ENCODE measurements around the gene UBP1. TPM values are rescaled to one million over a fixed set of nuclear protein-coding genes. Genes with fewer than 3 reads are reported as not detected.
"Not testable (repeated sequence)": the region's sequence is repeated elsewhere in the genome, so short reads cannot be mapped to it uniquely, and the experiment has no call there.

The UBP1 gene
- total and polyA plus RNA-seq, 4 donors: 23.1 to 95.2 (median 45.9) TPM

GRCh38 chr3:33461097-33461496 is 20.9 kb upstream of the UBP1 start:
- no peak for DNase-seq
- 97 to 98% methylated on average over 2 of the region's 2 CpGs for WGBS, 2 donors
- Histone ChIP-seq H3K36me3 (ENCODE audit: control insufficient read depth in 4 of 4, insufficient read depth in 4 of 4, low read length in 4 of 4) (no peaks in the 10 kb centered on the region), H3K4me3 (no peak overlapping the region), H3K9me3 (ENCODE audit: control insufficient read depth in 4 of 4, insufficient read depth in 3 of 4, low read length in 3 of 4) (peaks cover 0 to 6% (median 0%) of the 10 kb centered on the region in 4 donors), H3K27ac (ENCODE audit: low read depth in 1 of 2, low read length in 1 of 2) (no peak overlapping the region), H3K9ac (ENCODE audit: insufficient read depth in 1 of 2, low read length in 2 of 2) (no peak overlapping the region), H3K4me1 (ENCODE audit: control insufficient read depth in 5 of 5, insufficient read depth in 5 of 5, low read length in 5 of 5) (no peaks in the 10 kb centered on the region), H3K27me3 (ENCODE audit: control insufficient read depth in 3 of 3, insufficient read depth in 3 of 3, low read length in 2 of 3) (no peaks in the 10 kb centered on the region)
- no peak for ATAC-seq (ENCODE audit: insufficient read depth, low FRiP score)
- TF ChIP-seq CTCF (IDR thresholded peaks at IDR 0.05; ENCODE audit: control extremely low read depth, extremely low read depth): no peak

- H3K36me3 ChIP-seq (ENCODE audit: control insufficient read depth in 4 of 4, insufficient read depth in 4 of 4, low read length in 4 of 4); DNase-seq; H3K27ac ChIP-seq (ENCODE audit: low read depth in 1 of 2, low read length in 1 of 2); H3K27me3 ChIP-seq (ENCODE audit: control insufficient read depth in 3 of 3, insufficient read depth in 3 of 3, low read length in 2 of 3); H3K9me3 ChIP-seq (ENCODE audit: control insufficient read depth in 4 of 4, insufficient read depth in 3 of 4, low read length in 3 of 4); H3K9ac ChIP-seq (ENCODE audit: insufficient read depth in 1 of 2, low read length in 2 of 2); ATAC-seq (ENCODE audit: insufficient read depth, low FRiP score); H3K4me3 ChIP-seq; H3K4me1 ChIP-seq (ENCODE audit: control insufficient read depth in 5 of 5, insufficient read depth in 5 of 5, low read length in 5 of 5): not testable (repeated sequence)
- 97 to 98% methylated on average over 4 of the region's 4 CpGs for WGBS, 2 donors
These were observed 19.4 kb upstream of the UBP1 start for GRCh38 chr3:33459577-33459976.

GRCh38 chr3:33458446-33458845 is 18.2 kb upstream of the UBP1 start:
- H3K36me3 ChIP-seq (ENCODE audit: control insufficient read depth in 4 of 4, insufficient read depth in 4 of 4, low read length in 4 of 4): no peaks in the 10 kb centered on the region
- no peaks in the 10 kb centered on the region for H3K27me3 ChIP-seq (ENCODE audit: control insufficient read depth in 3 of 3, insufficient read depth in 3 of 3, low read length in 2 of 3)
- no peak overlapping the region for H3K27ac ChIP-seq (ENCODE audit: low read depth in 1 of 2, low read length in 1 of 2)
- no peak overlapping the region for H3K9ac ChIP-seq (ENCODE audit: insufficient read depth in 1 of 2, low read length in 2 of 2)
- DNase-seq (no peak), ATAC-seq (ENCODE audit: insufficient read depth, low FRiP score) (no peak)
- WGBS, 2 donors: 97 to 99% methylated on average over 3 of the region's 3 CpGs
- peaks cover 0 to 6% (median 0%) of the 10 kb centered on the region in 4 donors for H3K9me3 ChIP-seq (ENCODE audit: control insufficient read depth in 4 of 4, insufficient read depth in 3 of 4, low read length in 3 of 4)
- TF ChIP-seq CTCF (IDR thresholded peaks at IDR 0.05; ENCODE audit: control extremely low read depth, extremely low read depth): no peak
- H3K4me1 ChIP-seq (ENCODE audit: control insufficient read depth in 5 of 5, insufficient read depth in 5 of 5, low read length in 5 of 5): no peaks in the 10 kb centered on the region
- no peak overlapping the region for H3K4me3 ChIP-seq

GRCh38 chr3:33456756-33457155 is 16.6 kb upstream of the UBP1 start:
- Histone ChIP-seq H3K9ac (ENCODE audit: insufficient read depth in 1 of 2, low read length in 2 of 2) (no peak overlapping the region), H3K4me3 (no peak overlapping the region), H3K27me3 (ENCODE audit: control insufficient read depth in 3 of 3, insufficient read depth in 3 of 3, low read length in 2 of 3) (no peaks in the 10 kb centered on the region), H3K9me3 (ENCODE audit: control insufficient read depth in 4 of 4, insufficient read depth in 3 of 4, low read length in 3 of 4) (peaks cover 0 to 6% (median 0%) of the 10 kb centered on the region in 4 donors), H3K4me1 (ENCODE audit: control insufficient read depth in 5 of 5, insufficient read depth in 5 of 5, low read length in 5 of 5) (no peaks in the 10 kb centered on the region), H3K36me3 (ENCODE audit: control insufficient read depth in 4 of 4, insufficient read depth in 4 of 4, low read length in 4 of 4) (no peaks in the 10 kb centered on the region), H3K27ac (ENCODE audit: low read depth in 1 of 2, low read length in 1 of 2) (no peak overlapping the region)
- DNase-seq (no peak), ATAC-seq (ENCODE audit: insufficient read depth, low FRiP score) (no peak)
- no peak for TF ChIP-seq CTCF (IDR thresholded peaks at IDR 0.05; ENCODE audit: control extremely low read depth, extremely low read depth)
- WGBS, 2 donors: 74 to 75% methylated on average over 2 of the region's 2 CpGs

All from lung (tissue), 12 donors.